ENCODE results near the gene SH3GL1. TPM values are rescaled to one million over a fixed set of nuclear protein-coding genes. Genes with fewer than 3 reads are reported as not detected.

The SH3GL1 gene
- total RNA-seq, 1 experiment from 2014 or later, result 40.7 TPM

- no peak for DNase-seq
- TF ChIP-seq, protein P1, sequence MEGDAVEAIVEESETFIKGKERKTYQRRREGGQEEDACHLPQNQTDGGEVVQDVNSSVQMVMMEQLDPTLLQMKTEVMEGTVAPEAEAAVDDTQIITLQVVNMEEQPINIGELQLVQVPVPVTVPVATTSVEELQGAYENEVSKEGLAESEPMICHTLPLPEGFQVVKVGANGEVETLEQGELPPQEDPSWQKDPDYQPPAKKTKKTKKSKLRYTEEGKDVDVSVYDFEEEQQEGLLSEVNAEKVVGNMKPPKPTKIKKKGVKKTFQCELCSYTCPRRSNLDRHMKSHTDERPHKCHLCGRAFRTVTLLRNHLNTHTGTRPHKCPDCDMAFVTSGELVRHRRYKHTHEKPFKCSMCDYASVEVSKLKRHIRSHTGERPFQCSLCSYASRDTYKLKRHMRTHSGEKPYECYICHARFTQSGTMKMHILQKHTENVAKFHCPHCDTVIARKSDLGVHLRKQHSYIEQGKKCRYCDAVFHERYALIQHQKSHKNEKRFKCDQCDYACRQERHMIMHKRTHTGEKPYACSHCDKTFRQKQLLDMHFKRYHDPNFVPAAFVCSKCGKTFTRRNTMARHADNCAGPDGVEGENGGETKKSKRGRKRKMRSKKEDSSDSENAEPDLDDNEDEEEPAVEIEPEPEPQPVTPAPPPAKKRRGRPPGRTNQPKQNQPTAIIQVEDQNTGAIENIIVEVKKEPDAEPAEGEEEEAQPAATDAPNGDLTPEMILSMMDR (IDR thresholded peaks at IDR 0.05; ENCODE audit: unreplicated experiment), result no peak
- intact Hi-C loops (cut with micrococcal nuclease; ENCODE audit: unreplicated experiment), result no loop called here
- CTCF ChIA-PET, result no interaction called here
- H3K36me3 Mint-ChIP-seq (ENCODE audit: insufficient read depth, unreplicated experiment), result peaks cover 20% of the 10 kb centered on the region
- no peaks in the 10 kb centered on the region for H3K27me3 Mint-ChIP-seq (ENCODE audit: unreplicated experiment)
- BruUV-seq (replicated peaks), result no TSS peak
- H3K27ac Mint-ChIP-seq (ENCODE audit: unreplicated experiment), result no peak overlapping the region
- no peak overlapping the region for H3K4me3 Mint-ChIP-seq (ENCODE audit: low read depth, unreplicated experiment)
- no peaks in the 10 kb centered on the region for H3K9me3 Mint-ChIP-seq (ENCODE audit: low read depth, unreplicated experiment)
- H3K4me1 Mint-ChIP-seq (ENCODE audit: low read depth, unreplicated experiment), result no peaks in the 10 kb centered on the region
Measured at GRCh38 chr19:4347521-4347920, 52.8 kb downstream of the SH3GL1 start.

GRCh38 chr19:4346020-4346383, 54.3 kb downstream of the SH3GL1 start:
- intact Hi-C loops (cut with micrococcal nuclease; ENCODE audit: unreplicated experiment), result no loop called here
- peak overlapping the region; percentile 40 for H3K27ac Mint-ChIP-seq (ENCODE audit: unreplicated experiment)
- TF ChIP-seq, protein P1 (IDR thresholded peaks at IDR 0.05; ENCODE audit: unreplicated experiment), result no peak
- H3K27me3 Mint-ChIP-seq (ENCODE audit: unreplicated experiment), result no peaks in the 10 kb centered on the region
- peaks cover 8% of the 10 kb centered on the region for H3K4me1 Mint-ChIP-seq (ENCODE audit: low read depth, unreplicated experiment)
- DNase-seq, result no peak
- no TSS peak for BruUV-seq (replicated peaks)
- H3K36me3 Mint-ChIP-seq (ENCODE audit: insufficient read depth, unreplicated experiment), result peaks cover 31% of the 10 kb centered on the region
- CTCF ChIA-PET, result no interaction called here
- H3K9me3 Mint-ChIP-seq (ENCODE audit: low read depth, unreplicated experiment), result no peaks in the 10 kb centered on the region
- H3K4me3 Mint-ChIP-seq (ENCODE audit: low read depth, unreplicated experiment), result no peak overlapping the region

DNA sequence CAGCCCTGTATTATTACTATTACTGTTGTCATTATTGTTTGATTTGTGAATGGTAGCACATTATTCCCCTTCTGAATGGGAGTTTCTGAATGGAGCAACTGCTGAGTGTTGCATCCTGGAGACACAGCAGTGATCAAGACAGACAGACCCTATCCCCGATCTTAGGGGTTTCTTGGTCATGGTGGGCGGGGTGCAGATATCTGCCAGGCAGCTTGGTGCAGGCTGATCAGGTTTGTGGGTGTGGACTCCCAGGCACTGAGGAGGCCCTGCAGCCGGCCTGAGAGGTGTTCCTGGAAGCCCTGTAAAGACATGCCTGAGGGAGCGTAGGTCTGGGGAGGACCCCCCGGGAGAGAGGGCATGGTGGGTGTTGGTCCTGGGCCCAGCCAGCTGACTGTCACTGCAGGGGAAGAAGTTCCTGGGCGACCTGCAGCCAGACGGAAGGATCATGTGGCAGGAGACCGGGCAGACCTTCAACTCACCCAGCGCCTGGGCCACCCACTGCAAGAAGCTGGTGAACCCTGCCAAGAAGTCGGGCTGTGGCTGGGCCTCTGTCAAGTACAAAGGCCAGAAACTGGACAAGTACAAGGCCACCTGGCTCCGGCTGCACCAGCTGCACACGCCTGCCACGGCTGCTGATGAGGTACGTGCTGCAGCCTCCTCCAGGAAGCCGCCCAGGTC, 54.9 kb downstream of the SH3GL1 start:
- intact Hi-C loops (cut with micrococcal nuclease; ENCODE audit: unreplicated experiment), result no loop called here
- Mint-ChIP-seq H3K27me3 (ENCODE audit: unreplicated experiment) (no peaks in the 10 kb centered on the region), H3K27ac (ENCODE audit: unreplicated experiment) (peak overlapping the region; percentile 40), H3K4me1 (ENCODE audit: low read depth, unreplicated experiment) (peaks cover 8% of the 10 kb centered on the region), H3K9me3 (ENCODE audit: low read depth, unreplicated experiment) (no peaks in the 10 kb centered on the region), H3K36me3 (ENCODE audit: insufficient read depth, unreplicated experiment) (peaks cover 31% of the 10 kb centered on the region), H3K4me3 (ENCODE audit: low read depth, unreplicated experiment) (no peak overlapping the region)
- TF ChIP-seq, protein P1 (IDR thresholded peaks at IDR 0.05; ENCODE audit: unreplicated experiment), result no peak
- DNase-seq, result no peak
- BruUV-seq (replicated peaks), result no TSS peak
- CTCF ChIA-PET, result no interaction called here

- intact Hi-C loops (cut with micrococcal nuclease; ENCODE audit: unreplicated experiment), result no loop called here
- DNase-seq, result peak; percentile 92
- peak within 1 kb of the TSS; percentile 87 for H3K4me3 Mint-ChIP-seq (ENCODE audit: low read depth, unreplicated experiment)
- no TSS peak for BruUV-seq (replicated peaks)
- CTCF ChIA-PET, result interaction anchor here (1.2 to 2.3 kb wide), 3 partner anchors 9 to 77 kb away, joined by 6 to 13 read pairs (median 13); no protein-coding TSS in a partner anchor
- H3K36me3 Mint-ChIP-seq (ENCODE audit: insufficient read depth, unreplicated experiment), result peaks cover 33% of the 10 kb centered on the region
- H3K4me1 Mint-ChIP-seq (ENCODE audit: low read depth, unreplicated experiment), result peaks cover 8% of the 10 kb centered on the region
- TF ChIP-seq, protein P1 (IDR thresholded peaks at IDR 0.05; ENCODE audit: unreplicated experiment), result no peak
- peak within 1 kb of the TSS; percentile 96 for H3K27ac Mint-ChIP-seq (ENCODE audit: unreplicated experiment)
- no peaks in the 10 kb centered on the region for H3K9me3 Mint-ChIP-seq (ENCODE audit: low read depth, unreplicated experiment)
- no peaks in the 10 kb centered on the region for H3K27me3 Mint-ChIP-seq (ENCODE audit: unreplicated experiment)
Measured at GRCh38 chr19:4343370-4344307, 56.7 kb downstream of the SH3GL1 start, which contains the start of gene MPND. Gene MPND (plus strand): TSS chr19:4343562. CDS start chr19:4343594, 32 bp downstream.
